K562 (cell line): ENCODE results near the gene LIN28B. TPM values are rescaled to one million over a fixed set of nuclear protein-coding genes. Genes with fewer than 3 reads are reported as not detected.

Source experiments
- ASH1L ChIP-seq: fragments of 450-650 bp; IDR thresholded peaks from 2 replicates; pipeline ENCODE4 v1.6.1; 2018; ENCODE audit warnings: borderline replicate concordance, mild to moderate bottlenecking, low read depth; ENCODE audit not compliant: partially characterized antibody
- ESRRB ChIP-seq: fragments of 250-450 bp; sonication (Bioruptor Pico); IDR thresholded peaks from 2 replicates; pipeline ENCODE4 v1.5.0; 2020; ENCODE audit warnings: mild to moderate bottlenecking, moderate library complexity, borderline replicate concordance
- KLF10 ChIP-seq: fragments of 250-450 bp; sonication (Bioruptor Pico); IDR thresholded peaks from 2 replicates; pipeline ENCODE4 v1.6.1; 2021; ENCODE audit warnings: matching md5 sums
- LCOR ChIP-seq: sonication (generic); formaldehyde crosslinking; IDR thresholded peaks from 2 replicates; pipeline ENCODE4 v1.8.0; 2022; ENCODE audit warnings: mild to moderate bottlenecking, missing genetic modification reagents
- MEIS2 ChIP-seq: fragments of 450-650 bp; IDR thresholded peaks from 2 replicates; pipeline ENCODE4 v1.6.1; 2014; ENCODE audit warnings: mild to moderate bottlenecking; ENCODE audit not compliant: partially characterized antibody
- MYNN ChIP-seq, 2 experiments: sonication (generic); formaldehyde crosslinking in 1 of 2; IDR thresholded peaks; 2 replicates each; pipeline versions ENCODE4 v1.5.0 to v1.6.1; 2016 to 2020; ENCODE audit warnings: antibody characterized with exemption in 1 of 2, missing genetic modification reagents in 1 of 2
- RBM25 ChIP-seq: fragments of 200-400 bp; formaldehyde crosslinking; IDR thresholded peaks from 2 replicates; pipeline ENCODE4 v1.6.1; 2018; ENCODE audit warnings: low read length, low read depth, moderate library complexity; ENCODE audit not compliant: severe bottlenecking
- TARDBP ChIP-seq: fragments of 450-650 bp; IDR thresholded peaks from 2 replicates; pipeline ENCODE4 v1.6.1; 2016
- U2AF1 ChIP-seq: fragments of 200-400 bp; formaldehyde crosslinking; optimal IDR thresholded peaks from 2 replicates; pipeline ENCODE3; 2017; ENCODE audit warnings: mild to moderate bottlenecking, low read depth, low read length, moderate library complexity
- ZNF282 ChIP-seq: sonication (generic); formaldehyde crosslinking; IDR thresholded peaks from 2 replicates; pipeline ENCODE4 v1.8.1; 2023; ENCODE audit warnings: missing genetic modification reagents
- ZNF551 ChIP-seq: fragments of 250-450 bp; sonication (Bioruptor Pico); IDR thresholded peaks from 2 replicates; pipeline ENCODE4 v1.5.0; 2021; ENCODE audit warnings: mild to moderate bottlenecking, moderate library complexity
- polyA plus RNA-seq, 8 experiments: library from polyadenylated mRNA; depleted of rRNA in 4 of 8; stranded (reverse) in 5 of 8; unstranded in 3 of 8; fragments of >200 nt; fragmentation: Nextera tagmentation in 2 of 8; fragmentation: Illumina TruSeq in 1 of 8; extraction: Ambion mirVana in 2 of 8; extraction: Trizol in 1 of 8; gene quantifications; 2 replicates each; pipeline versions ENCODE4 v1.2.1 to v1.2.3, GENCODE V29; 2011 to 2014; ENCODE audit warnings: inconsistent platforms in 1 of 8, missing spikeins in 1 of 8
- total RNA-seq, 7 experiments: library from RNA; depleted of rRNA in 6 of 7; stranded (reverse); fragments of >200 nt in 6 of 7; fragmentation: Illumina TruSeq in 2 of 7; extraction: Trizol in 2 of 7; gene quantifications; 2 replicates each; pipeline versions ENCODE4 v1.2.1 to v1.2.3, GENCODE V29; 2011 to 2021; ENCODE audit warnings: low replicate concordance in 1 of 7
- TF ChIP-seq, protein P1 (sequence below): fragments of 450-650 bp; IDR thresholded peaks from 2 replicates; pipeline ENCODE4 v1.6.1; 2018; ENCODE audit warnings: mild to moderate bottlenecking, low read depth; ENCODE audit not compliant: partially characterized antibody
- TF ChIP-seq, protein P2 (sequence below): sonication (generic); formaldehyde crosslinking; IDR thresholded peaks from 2 replicates; pipeline ENCODE4 v1.8.1; 2022; ENCODE audit warnings: missing genetic modification reagents
- TF ChIP-seq, protein P3 (sequence below), 2 experiments: fragments of 150-350 bp in 1 of 2; IDR thresholded peaks; 2 replicates each; pipeline ENCODE4 v1.6.1; 2012 to 2016; ENCODE audit warnings: low read depth in 2 of 2, low read length in 2 of 2, mild to moderate bottlenecking in 1 of 2, moderate library complexity in 1 of 2
- TF ChIP-seq, protein P4 (sequence below): IDR thresholded peaks from 3 replicates; pipeline ENCODE4 v1.6.1; 2011; ENCODE audit warnings: borderline replicate concordance, mild to moderate bottlenecking; ENCODE audit not compliant: insufficient read length, insufficient read depth

The LIN28B gene
- total and polyA plus RNA-seq, 9 of the 15 experiments (the other 6 are each of a cell fraction or from before 2014, with no cell fraction given): 20.9 to 77.3 (median 42.1) TPM

DNA sequence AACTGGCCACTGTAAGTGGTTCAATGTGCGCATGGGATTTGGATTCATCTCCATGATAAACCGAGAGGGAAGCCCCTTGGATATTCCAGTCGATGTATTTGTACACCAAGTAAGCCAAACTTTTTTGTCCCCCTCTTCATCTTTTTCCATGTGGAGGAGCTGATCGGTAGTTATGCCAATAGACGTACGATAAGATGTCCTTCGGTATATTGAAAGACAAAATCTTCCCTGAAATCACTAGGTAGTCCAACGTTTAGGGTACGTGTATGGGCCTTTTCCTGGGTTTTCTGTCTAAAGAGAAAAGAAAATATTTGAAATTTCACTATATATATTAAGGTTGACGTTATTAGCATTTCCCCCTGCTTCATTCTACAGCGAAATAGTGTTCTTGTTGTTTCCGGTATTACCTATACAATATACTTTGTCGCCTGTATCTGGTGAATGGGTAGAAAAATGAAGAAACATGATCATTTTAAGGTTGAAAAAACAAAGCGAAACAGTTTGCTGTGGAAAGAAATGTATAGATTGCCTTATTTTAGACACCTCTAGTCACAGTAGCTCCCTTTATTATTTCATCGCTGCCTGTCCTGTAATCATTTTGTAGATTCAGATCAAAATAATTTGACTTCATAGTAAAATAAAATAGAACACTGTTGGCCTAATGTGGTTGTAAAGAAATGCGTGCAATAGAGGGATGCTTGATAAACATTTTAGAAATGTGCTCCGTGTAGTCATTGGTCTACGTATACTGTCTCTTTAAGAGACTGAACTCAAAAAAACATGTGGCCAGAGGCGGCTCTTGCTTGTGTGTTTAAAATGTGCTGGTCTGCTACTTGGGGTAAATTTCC lies 1.5 kb downstream of the LIN28B start (continued):
- TF ChIP-seq, protein P1, sequence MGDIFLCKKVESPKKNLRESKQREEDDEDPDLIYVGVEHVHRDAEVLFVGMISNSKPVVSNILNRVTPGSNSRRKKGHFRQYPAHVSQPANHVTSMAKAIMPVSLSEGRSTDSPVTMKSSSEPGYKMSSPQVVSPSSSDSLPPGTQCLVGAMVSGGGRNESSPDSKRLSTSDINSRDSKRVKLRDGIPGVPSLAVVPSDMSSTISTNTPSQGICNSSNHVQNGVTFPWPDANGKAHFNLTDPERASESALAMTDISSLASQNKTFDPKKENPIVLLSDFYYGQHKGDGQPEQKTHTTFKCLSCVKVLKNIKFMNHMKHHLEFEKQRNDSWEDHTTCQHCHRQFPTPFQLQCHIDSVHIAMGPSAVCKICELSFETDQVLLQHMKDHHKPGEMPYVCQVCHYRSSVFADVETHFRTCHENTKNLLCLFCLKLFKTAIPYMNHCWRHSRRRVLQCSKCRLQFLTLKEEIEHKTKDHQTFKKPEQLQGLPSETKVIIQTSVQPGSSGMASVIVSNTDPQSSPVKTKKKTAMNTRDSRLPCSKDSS: no peak
- TF ChIP-seq TARDBP: no peak
- no peak for TF ChIP-seq MEIS2
- TF ChIP-seq RBM25: no peak
- no peak for TF ChIP-seq KLF10 (CRISPR knock-in tag)
- TF ChIP-seq, protein P2, sequence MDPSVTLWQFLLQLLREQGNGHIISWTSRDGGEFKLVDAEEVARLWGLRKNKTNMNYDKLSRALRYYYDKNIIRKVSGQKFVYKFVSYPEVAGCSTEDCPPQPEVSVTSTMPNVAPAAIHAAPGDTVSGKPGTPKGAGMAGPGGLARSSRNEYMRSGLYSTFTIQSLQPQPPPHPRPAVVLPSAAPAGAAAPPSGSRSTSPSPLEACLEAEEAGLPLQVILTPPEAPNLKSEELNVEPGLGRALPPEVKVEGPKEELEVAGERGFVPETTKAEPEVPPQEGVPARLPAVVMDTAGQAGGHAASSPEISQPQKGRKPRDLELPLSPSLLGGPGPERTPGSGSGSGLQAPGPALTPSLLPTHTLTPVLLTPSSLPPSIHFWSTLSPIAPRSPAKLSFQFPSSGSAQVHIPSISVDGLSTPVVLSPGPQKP (CRISPR knock-in tag): no peak
- no peak for TF ChIP-seq ASH1L
- TF ChIP-seq ZNF282 (CRISPR knock-in tag): no peak
- TF ChIP-seq, protein P3, sequence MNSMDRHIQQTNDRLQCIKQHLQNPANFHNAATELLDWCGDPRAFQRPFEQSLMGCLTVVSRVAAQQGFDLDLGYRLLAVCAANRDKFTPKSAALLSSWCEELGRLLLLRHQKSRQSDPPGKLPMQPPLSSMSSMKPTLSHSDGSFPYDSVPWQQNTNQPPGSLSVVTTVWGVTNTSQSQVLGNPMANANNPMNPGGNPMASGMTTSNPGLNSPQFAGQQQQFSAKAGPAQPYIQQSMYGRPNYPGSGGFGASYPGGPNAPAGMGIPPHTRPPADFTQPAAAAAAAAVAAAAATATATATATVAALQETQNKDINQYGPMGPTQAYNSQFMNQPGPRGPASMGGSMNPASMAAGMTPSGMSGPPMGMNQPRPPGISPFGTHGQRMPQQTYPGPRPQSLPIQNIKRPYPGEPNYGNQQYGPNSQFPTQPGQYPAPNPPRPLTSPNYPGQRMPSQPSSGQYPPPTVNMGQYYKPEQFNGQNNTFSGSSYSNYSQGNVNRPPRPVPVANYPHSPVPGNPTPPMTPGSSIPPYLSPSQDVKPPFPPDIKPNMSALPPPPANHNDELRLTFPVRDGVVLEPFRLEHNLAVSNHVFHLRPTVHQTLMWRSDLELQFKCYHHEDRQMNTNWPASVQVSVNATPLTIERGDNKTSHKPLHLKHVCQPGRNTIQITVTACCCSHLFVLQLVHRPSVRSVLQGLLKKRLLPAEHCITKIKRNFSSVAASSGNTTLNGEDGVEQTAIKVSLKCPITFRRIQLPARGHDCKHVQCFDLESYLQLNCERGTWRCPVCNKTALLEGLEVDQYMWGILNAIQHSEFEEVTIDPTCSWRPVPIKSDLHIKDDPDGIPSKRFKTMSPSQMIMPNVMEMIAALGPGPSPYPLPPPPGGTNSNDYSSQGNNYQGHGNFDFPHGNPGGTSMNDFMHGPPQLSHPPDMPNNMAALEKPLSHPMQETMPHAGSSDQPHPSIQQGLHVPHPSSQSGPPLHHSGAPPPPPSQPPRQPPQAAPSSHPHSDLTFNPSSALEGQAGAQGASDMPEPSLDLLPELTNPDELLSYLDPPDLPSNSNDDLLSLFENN (IDR thresholded peaks at IDR 0.05; ENCODE audit: low read depth in 2 of 2, low read length in 2 of 2): no peak
- TF ChIP-seq MYNN (IDR thresholded peaks at IDR 0.05): no peak
- TF ChIP-seq MYNN (CRISPR knock-in tag; IDR thresholded peaks at IDR 0.05): no peak
- TF ChIP-seq ZNF551 (CRISPR knock-in tag): no peak
- TF ChIP-seq U2AF1: no peak
- TF ChIP-seq, protein P4, sequence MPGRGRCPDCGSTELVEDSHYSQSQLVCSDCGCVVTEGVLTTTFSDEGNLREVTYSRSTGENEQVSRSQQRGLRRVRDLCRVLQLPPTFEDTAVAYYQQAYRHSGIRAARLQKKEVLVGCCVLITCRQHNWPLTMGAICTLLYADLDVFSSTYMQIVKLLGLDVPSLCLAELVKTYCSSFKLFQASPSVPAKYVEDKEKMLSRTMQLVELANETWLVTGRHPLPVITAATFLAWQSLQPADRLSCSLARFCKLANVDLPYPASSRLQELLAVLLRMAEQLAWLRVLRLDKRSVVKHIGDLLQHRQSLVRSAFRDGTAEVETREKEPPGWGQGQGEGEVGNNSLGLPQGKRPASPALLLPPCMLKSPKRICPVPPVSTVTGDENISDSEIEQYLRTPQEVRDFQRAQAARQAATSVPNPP: no peak
- no peak for TF ChIP-seq LCOR
- no peak for TF ChIP-seq ESRRB (CRISPR knock-in tag)
